Right atrium auricular region (tissue), 2 donors: ENCODE data around the gene IGSF8. TPM values are rescaled to one million over a fixed set of nuclear protein-coding genes. Genes with fewer than 3 reads are reported as not detected.

ENCODE experiments used
- DNase-seq: peaks from one replicate; pipeline ENCODE4 v3.0.0-alpha.2; 2019; ENCODE audit warnings: low spot score
- H3K27ac ChIP-seq, 2 donors: fragments of 200-600 bp; sonication (generic); 1 replicate in 1 of 2; 2 replicates in 1 of 2; pipeline ENCODE4 v1.5.1; 2016 to 2019
- H3K27me3 ChIP-seq, 2 donors: fragments of 200-600 bp; sonication (generic); one replicate each; pipeline versions ENCODE4 v1.5.1 to v1.6.0; 2017 to 2019
- H3K36me3 ChIP-seq: fragments of 200-600 bp; sonication (generic); one replicate; pipeline ENCODE4 v1.5.1; 2016
- H3K4me1 ChIP-seq, 2 donors: fragments of 200-600 bp; sonication (generic); one replicate each; pipeline versions ENCODE4 v1.5.1 to v1.6.0; 2017 to 2019
- H3K4me3 ChIP-seq, 2 donors: fragments of 200-600 bp; sonication (generic); 1 replicate in 1 of 2; 2 replicates in 1 of 2; pipeline ENCODE4 v1.5.1; 2017 to 2019; ENCODE audit warnings: mild to moderate bottlenecking in 1 of 2, moderate library complexity in 1 of 2
- H3K9me3 ChIP-seq, 2 donors: fragments of 200-600 bp; sonication (generic); one replicate each; pipeline ENCODE4 v1.5.1; 2019
- total RNA-seq, 2 donors: library from RNA; depleted of rRNA; stranded (reverse); fragments of >200 nt; gene quantifications; one replicate each; pipeline ENCODE4 v1.1.0, GENCODE V29; 2016
- TF ChIP-seq, protein P1 (sequence below), 2 donors: fragments of 200-600 bp; sonication (generic); IDR thresholded peaks; one replicate each; pipeline ENCODE4 v1.5.1; 2019; ENCODE audit warnings: antibody characterized with exemption in 2 of 2

Gene IGSF8
- total RNA-seq, 2 donors from 2014 or later, result 20.1 to 20.8 TPM

GRCh38 chr1:160133990-160134770 lies 35.8 kb upstream of the IGSF8 start:
- H3K27ac ChIP-seq, result peak overlapping the region in 1 of 2 donors; percentile 91
- peaks cover 0 to 33% of the 10 kb centered on the region in 2 donors for H3K4me1 ChIP-seq

GRCh38 chr1:160131803-160132565 lies 33.6 kb upstream of the IGSF8 start:
- H3K27me3 ChIP-seq, result no peaks in the 10 kb centered on the region
- H3K36me3 ChIP-seq, result peaks cover 87% of the 10 kb centered on the region
- H3K9me3 ChIP-seq, result no peaks in the 10 kb centered on the region
- DNase-seq, result no peak
- no peak overlapping the region for H3K4me3 ChIP-seq
- peaks cover 0 to 52% of the 10 kb centered on the region in 2 donors for H3K4me1 ChIP-seq
- TF ChIP-seq, protein P1, sequence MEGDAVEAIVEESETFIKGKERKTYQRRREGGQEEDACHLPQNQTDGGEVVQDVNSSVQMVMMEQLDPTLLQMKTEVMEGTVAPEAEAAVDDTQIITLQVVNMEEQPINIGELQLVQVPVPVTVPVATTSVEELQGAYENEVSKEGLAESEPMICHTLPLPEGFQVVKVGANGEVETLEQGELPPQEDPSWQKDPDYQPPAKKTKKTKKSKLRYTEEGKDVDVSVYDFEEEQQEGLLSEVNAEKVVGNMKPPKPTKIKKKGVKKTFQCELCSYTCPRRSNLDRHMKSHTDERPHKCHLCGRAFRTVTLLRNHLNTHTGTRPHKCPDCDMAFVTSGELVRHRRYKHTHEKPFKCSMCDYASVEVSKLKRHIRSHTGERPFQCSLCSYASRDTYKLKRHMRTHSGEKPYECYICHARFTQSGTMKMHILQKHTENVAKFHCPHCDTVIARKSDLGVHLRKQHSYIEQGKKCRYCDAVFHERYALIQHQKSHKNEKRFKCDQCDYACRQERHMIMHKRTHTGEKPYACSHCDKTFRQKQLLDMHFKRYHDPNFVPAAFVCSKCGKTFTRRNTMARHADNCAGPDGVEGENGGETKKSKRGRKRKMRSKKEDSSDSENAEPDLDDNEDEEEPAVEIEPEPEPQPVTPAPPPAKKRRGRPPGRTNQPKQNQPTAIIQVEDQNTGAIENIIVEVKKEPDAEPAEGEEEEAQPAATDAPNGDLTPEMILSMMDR (IDR thresholded peaks at IDR 0.05), result no peak
- H3K27ac ChIP-seq, result peak overlapping the region; percentile 72 to 91

More at GRCh38 chr1:160133990-160134770, 35.8 kb upstream of the IGSF8 start:
- H3K36me3 ChIP-seq, result peaks cover 83% of the 10 kb centered on the region
- no peak overlapping the region for H3K4me3 ChIP-seq
- H3K9me3 ChIP-seq, result no peaks in the 10 kb centered on the region
- H3K27me3 ChIP-seq, result no peaks in the 10 kb centered on the region
- no peak for DNase-seq
- TF ChIP-seq, protein P1 (IDR thresholded peaks at IDR 0.05), result no peak

DNA sequence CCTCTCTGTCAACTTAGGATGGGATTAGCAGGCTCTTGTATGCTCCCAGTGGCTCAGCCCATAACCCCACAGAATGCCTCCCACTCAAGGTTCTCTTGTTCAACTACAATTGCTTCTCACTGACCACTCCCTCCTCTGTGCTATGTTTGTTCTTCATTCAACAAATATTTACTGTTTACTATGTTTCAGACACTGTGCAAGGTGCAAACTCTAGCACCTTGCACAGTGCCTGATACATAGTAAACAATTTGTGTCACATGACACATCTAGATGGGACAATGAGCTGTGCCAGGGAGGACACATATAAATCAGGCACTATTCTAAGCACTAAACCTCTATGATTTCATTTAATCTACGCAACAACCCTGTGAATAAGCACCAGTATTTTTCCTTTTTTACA lies 32.5 kb upstream of the IGSF8 start:
- Histone ChIP-seq H3K27ac (peak overlapping the region; percentile 72 to 91), H3K9me3 (no peaks in the 10 kb centered on the region), H3K36me3 (peaks cover 87% of the 10 kb centered on the region), H3K27me3 (no peaks in the 10 kb centered on the region), H3K4me3 (no peak overlapping the region), H3K4me1 (peaks cover 0 to 52% of the 10 kb centered on the region in 2 donors)
- TF ChIP-seq, protein P1 (IDR thresholded peaks at IDR 0.05), result no peak
- no peak for DNase-seq

DNA sequence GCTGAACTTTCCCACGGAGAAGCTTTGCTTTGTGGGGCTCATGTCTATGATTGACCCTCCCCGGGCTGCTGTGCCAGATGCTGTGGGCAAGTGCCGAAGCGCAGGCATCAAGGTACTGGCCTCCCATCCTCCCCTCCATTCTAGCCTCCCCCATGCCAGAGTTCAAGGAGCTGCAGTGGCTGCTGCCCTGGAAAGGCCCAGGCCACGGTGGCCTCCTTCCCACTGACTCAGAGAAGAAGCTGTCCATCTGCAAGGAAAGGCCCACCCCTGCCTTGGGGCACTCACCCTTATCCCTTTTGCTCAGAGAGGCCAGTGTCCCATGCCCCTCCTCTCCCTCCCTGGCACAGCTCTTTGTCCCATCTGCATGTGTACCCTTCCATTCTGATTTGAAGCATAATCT lies 32.1 kb upstream of the IGSF8 start:
- DNase-seq, result no peak
- H3K27ac ChIP-seq, result peak overlapping the region; percentile 72 to 91
- TF ChIP-seq, protein P1 (IDR thresholded peaks at IDR 0.05), result no peak
- no peaks in the 10 kb centered on the region for H3K27me3 ChIP-seq
- peaks cover 87% of the 10 kb centered on the region for H3K36me3 ChIP-seq
- H3K9me3 ChIP-seq, result no peaks in the 10 kb centered on the region
- H3K4me1 ChIP-seq, result peaks cover 0 to 56% of the 10 kb centered on the region in 2 donors
- no peak overlapping the region for H3K4me3 ChIP-seq

DNA sequence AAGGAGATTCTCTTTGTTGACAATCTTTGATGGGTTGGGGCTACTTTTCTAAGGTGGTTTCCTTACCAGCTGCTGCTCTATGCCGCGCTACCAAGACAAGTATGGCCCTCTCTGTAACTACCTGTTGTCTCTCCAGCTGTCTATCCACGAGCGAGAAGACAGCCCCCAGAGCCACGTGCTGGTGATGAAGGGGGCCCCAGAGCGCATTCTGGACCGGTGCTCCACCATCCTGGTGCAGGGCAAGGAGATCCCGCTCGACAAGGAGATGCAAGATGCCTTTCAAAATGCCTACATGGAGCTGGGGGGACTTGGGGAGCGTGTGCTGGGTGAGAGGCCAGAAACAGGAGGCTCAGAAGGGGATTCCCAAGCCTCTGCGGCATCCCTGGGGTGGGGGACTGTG lies 31.5 kb upstream of the IGSF8 start:
- TF ChIP-seq, protein P1 (IDR thresholded peaks at IDR 0.05), result no peak
- no peak for DNase-seq
- Histone ChIP-seq H3K27me3 (no peaks in the 10 kb centered on the region), H3K9me3 (no peaks in the 10 kb centered on the region), H3K4me3 (no peak overlapping the region), H3K27ac (peak overlapping the region; percentile 72 to 91), H3K4me1 (peaks cover 0 to 61% of the 10 kb centered on the region in 2 donors), H3K36me3 (peaks cover 86% of the 10 kb centered on the region)
